ENCODE measurements around the gene OPCML. TPM values are rescaled to one million over a fixed set of nuclear protein-coding genes. Genes with fewer than 3 reads are reported as not detected.

The OPCML gene
- total RNA-seq, 1 donor from 2014 or later = 1.7 TPM

- no peak for DNase-seq (ENCODE audit: low spot score, unreplicated experiment)
- H3K27me3 Mint-ChIP-seq = peaks cover 71% of the 10 kb centered on the region
- peaks cover 2% of the 10 kb centered on the region for H3K4me1 Mint-ChIP-seq (ENCODE audit: low read depth)
- H3K9me3 Mint-ChIP-seq (ENCODE audit: low read depth) = no peaks in the 10 kb centered on the region
- no peak overlapping the region for H3K27ac Mint-ChIP-seq
- no peak for TF ChIP-seq CTCF (IDR thresholded peaks at IDR 0.05; ENCODE audit: unreplicated experiment)
- no peak overlapping the region for H3K4me3 Mint-ChIP-seq (ENCODE audit: low read depth)
- H3K36me3 Mint-ChIP-seq (ENCODE audit: insufficient read depth) = no peaks in the 10 kb centered on the region
Measured at GRCh38 chr11:132773751-132774150, 758.5 kb downstream of the OPCML start.

GRCh38 chr11:132772703-132773545 is 759.4 kb downstream of the OPCML start:
- no peak overlapping the region for H3K4me3 Mint-ChIP-seq (ENCODE audit: low read depth)
- no peak for DNase-seq (ENCODE audit: low spot score, unreplicated experiment)
- H3K9me3 Mint-ChIP-seq (ENCODE audit: low read depth) = no peaks in the 10 kb centered on the region
- H3K27me3 Mint-ChIP-seq = peaks cover 78% of the 10 kb centered on the region
- peaks cover 4% of the 10 kb centered on the region for H3K4me1 Mint-ChIP-seq (ENCODE audit: low read depth)
- no peak overlapping the region for H3K27ac Mint-ChIP-seq
- no peak for TF ChIP-seq CTCF (IDR thresholded peaks at IDR 0.05; ENCODE audit: unreplicated experiment)
- H3K36me3 Mint-ChIP-seq (ENCODE audit: insufficient read depth) = no peaks in the 10 kb centered on the region

GRCh38 chr11:132771746-132772145 is 760.6 kb downstream of the OPCML start:
- DNase-seq (ENCODE audit: low spot score, unreplicated experiment) = no peak
- no peaks in the 10 kb centered on the region for H3K36me3 Mint-ChIP-seq (ENCODE audit: insufficient read depth)
- peaks cover 68% of the 10 kb centered on the region for H3K27me3 Mint-ChIP-seq
- H3K4me3 Mint-ChIP-seq (ENCODE audit: low read depth) = no peak overlapping the region
- H3K4me1 Mint-ChIP-seq (ENCODE audit: low read depth) = peaks cover 4% of the 10 kb centered on the region
- no peak overlapping the region for H3K27ac Mint-ChIP-seq
- no peaks in the 10 kb centered on the region for H3K9me3 Mint-ChIP-seq (ENCODE audit: low read depth)
- TF ChIP-seq CTCF (IDR thresholded peaks at IDR 0.05; ENCODE audit: unreplicated experiment) = no peak

- H3K27ac Mint-ChIP-seq = no peak overlapping the region
- peaks cover 4% of the 10 kb centered on the region for H3K4me1 Mint-ChIP-seq (ENCODE audit: low read depth)
- TF ChIP-seq CTCF (IDR thresholded peaks at IDR 0.05; ENCODE audit: unreplicated experiment) = no peak
- H3K27me3 Mint-ChIP-seq = peaks cover 63% of the 10 kb centered on the region
- H3K4me3 Mint-ChIP-seq (ENCODE audit: low read depth) = no peak overlapping the region
- no peaks in the 10 kb centered on the region for H3K36me3 Mint-ChIP-seq (ENCODE audit: insufficient read depth)
- no peak for DNase-seq (ENCODE audit: low spot score, unreplicated experiment)
- H3K9me3 Mint-ChIP-seq (ENCODE audit: low read depth) = no peaks in the 10 kb centered on the region
Measured at GRCh38 chr11:132770829-132771530, 761.3 kb downstream of the OPCML start.

- Mint-ChIP-seq H3K27ac (peak overlapping the region; percentile 26), H3K36me3 (ENCODE audit: insufficient read depth) (no peaks in the 10 kb centered on the region), H3K9me3 (ENCODE audit: low read depth) (peaks cover 19% of the 10 kb centered on the region), H3K4me1 (ENCODE audit: low read depth) (peaks cover 7% of the 10 kb centered on the region), H3K27me3 (peaks cover 4% of the 10 kb centered on the region), H3K4me3 (ENCODE audit: low read depth) (no peak overlapping the region)
- TF ChIP-seq CTCF (IDR thresholded peaks at IDR 0.05; ENCODE audit: unreplicated experiment) = no peak
- no peak for DNase-seq (ENCODE audit: low spot score, unreplicated experiment)
Measured at GRCh38 chr11:132763503-132763902, 768.8 kb downstream of the OPCML start.
